Endothelial cell of umbilical vein (primary cell): ENCODE measurements around the gene BUB3. TPM values are rescaled to one million over a fixed set of nuclear protein-coding genes. Genes with fewer than 3 reads are reported as not detected.

Experiments
- BruUV-seq: library from RNA; stranded (reverse); fragments of 400-500 nt; replicated peaks from 2 replicates; lab custom pipeline; 2021; lab: Mats Ljungman, UMichigan
- CTCF ChIA-PET: fragments of 300-600, 350-600 bp; sonication (Branson Sonifier 250); formaldehyde crosslinking; loops from one replicate; lab custom pipeline; 2021; ENCODE audit warnings: antibody characterized with exemption, inconsistent platforms; lab: Charles Lee
- POLR2A ChIA-PET: fragments of 300-600, 350-600 bp; sonication (Branson Sonifier 250); formaldehyde crosslinking; loops from one replicate; lab custom pipeline; 2021; ENCODE audit warnings: antibody characterized with exemption, inconsistent platforms; lab: Charles Lee
- DNase-seq: peaks from one replicate; pipeline ENCODE4 v3.0.0-alpha.2; 2011; ENCODE audit warnings: low read depth, low spot score
- FAIRE-seq: peaks from 2 replicates; lab custom pipeline; 2011; peaks lifted over from hg19 to GRCh38; lab: Jason Lieb, UNC
- H2AFZ ChIP-seq: 2 replicates; pipeline ENCODE4 v1.6.0; 2012; ENCODE audit warnings: low read depth, low read length, control low read depth, inconsistent platforms
- H3K27ac ChIP-seq: 2 replicates; pipeline ENCODE4 v1.5.1; 2011; ENCODE audit warnings: low read depth, mild to moderate bottlenecking, control low read depth, low read length, moderate library complexity; ENCODE audit not compliant: insufficient read depth
- H3K27me3 ChIP-seq, 2 experiments: 2 replicates each; pipeline versions ENCODE4 v1.6.0 to v1.6.1; 2011; ENCODE audit warnings: low read length in 2 of 2, mixed read lengths in 1 of 2; ENCODE audit not compliant: control insufficient read depth in 2 of 2, insufficient read depth in 2 of 2
- H3K36me3 ChIP-seq, 2 experiments: 2 replicates in 1 of 2; 3 replicates in 1 of 2; pipeline ENCODE4 v1.5.1; 2011; ENCODE audit warnings: low read length in 2 of 2, mild to moderate bottlenecking in 1 of 2, moderate library complexity in 1 of 2; ENCODE audit not compliant: control insufficient read depth in 2 of 2, insufficient read depth in 2 of 2; ENCODE audit errors: extremely low read depth in 1 of 2
- H3K4me1 ChIP-seq: 3 replicates; pipeline ENCODE4 v1.5.1; 2011; ENCODE audit warnings: mild to moderate bottlenecking, low read length; ENCODE audit not compliant: control insufficient read depth, insufficient read depth; ENCODE audit errors: extremely low read depth
- H3K4me2 ChIP-seq: 2 replicates; pipeline ENCODE4 v1.6.1; 2011; ENCODE audit warnings: low read length, control low read depth, mixed read lengths; ENCODE audit not compliant: insufficient read depth
- H3K4me3 ChIP-seq, 3 experiments: fragments of 200-600 bp in 1 of 3; sonication (generic), shearing (Covaris generic) in 1 of 3; replicated peaks in 1 of 3; 2 replicates each; pipeline ENCODE4 v1.5.1; 2011 to 2016; ENCODE audit warnings: control low read depth in 3 of 3, low read length in 3 of 3, mild to moderate bottlenecking in 2 of 3, inconsistent platforms in 1 of 3, low read depth in 1 of 3, moderate library complexity in 1 of 3; ENCODE audit not compliant: insufficient read depth in 1 of 3
- H3K79me2 ChIP-seq: 2 replicates; pipeline ENCODE4 v1.6.0; 2012; ENCODE audit warnings: low read length, inconsistent platforms; ENCODE audit not compliant: control insufficient read depth, insufficient read depth
- H3K9ac ChIP-seq: replicated peaks from 2 replicates; pipeline ENCODE3; 2011; ENCODE audit warnings: low read length, control low read depth; ENCODE audit not compliant: insufficient read depth; ENCODE audit errors: extremely low read depth
- H3K9me1 ChIP-seq: replicated peaks from 3 replicates; pipeline ENCODE4 v1.6.0; 2011; ENCODE audit warnings: mild to moderate bottlenecking, low read length; ENCODE audit not compliant: control insufficient read depth, insufficient read depth; ENCODE audit errors: extremely low read depth
- H3K9me3 ChIP-seq: replicated peaks from 2 replicates; pipeline ENCODE4 v1.5.1; 2012; ENCODE audit warnings: low read length, inconsistent platforms; ENCODE audit not compliant: control insufficient read depth, insufficient read depth
- H4K20me1 ChIP-seq: replicated peaks from 2 replicates; pipeline ENCODE3; 2011; ENCODE audit warnings: mild to moderate bottlenecking, low read length; ENCODE audit not compliant: control insufficient read depth, insufficient read depth; ENCODE audit errors: extremely low read depth
- EZH2 ChIP-seq: IDR thresholded peaks from 2 replicates; pipeline ENCODE4 v1.6.1; 2012; ENCODE audit warnings: borderline replicate concordance, low read depth, mild to moderate bottlenecking, moderate library complexity, low read length, inconsistent platforms; ENCODE audit not compliant: severe bottlenecking
- FOS ChIP-seq: IDR thresholded peaks from 2 replicates; pipeline ENCODE4 v1.6.1; 2011; ENCODE audit warnings: mild to moderate bottlenecking, low read length, moderate library complexity, borderline replicate concordance; ENCODE audit not compliant: insufficient read depth
- GATA2 ChIP-seq: IDR thresholded peaks from 2 replicates; pipeline ENCODE4 v1.7.0; 2011; ENCODE audit warnings: low read depth, mild to moderate bottlenecking, moderate library complexity, mixed read lengths, low read length; ENCODE audit not compliant: insufficient read length, insufficient read depth
- dilution Hi-C: fragments of 300-500 bp; cut with MboI; formaldehyde crosslinking; loops from one replicate; pipeline ENCODE4 v1.15.0; 2019; ENCODE audit warnings: low sequenced_read_pairs; ENCODE audit not compliant: extremely low pct_ligation_motif_present
- intact Hi-C: fragments of 100-400 bp; cut with micrococcal nuclease; formaldehyde crosslinking; loops from one replicate; pipeline ENCODE4 v1.10.0; 2022
- polyA plus RNA-seq, 4 experiments: library from polyadenylated mRNA; depleted of rRNA in 3 of 4; stranded (reverse) in 3 of 4; unstranded in 1 of 4; fragments of >200 nt; gene quantifications; 2 replicates each; pipeline versions ENCODE4 v1.2.1 to v1.2.3, GENCODE V29; 2011 to 2012; ENCODE audit warnings: missing spikeins in 1 of 4
- total RNA-seq: library from RNA; stranded (reverse); gene quantifications from 2 replicates; pipeline ENCODE4 v1.2.3, GENCODE V29; 2021

Gene BUB3
- total and polyA plus RNA-seq, 2 donors (not counting 3 experiments of a cell fraction or from before 2014, with no cell fraction given), result 156 to 193 TPM

GRCh38 chr10:123146894-123147634, 7.1 kb upstream of the BUB3 start:
- dilution Hi-C loops, result no loop called here
- ChIA-PET POLR2A (no interaction called here), CTCF (no interaction called here)
- Histone ChIP-seq H3K4me2 (no peak overlapping the region), H3K4me1 (peaks cover 8% of the 10 kb centered on the region), H4K20me1 (no peaks in the 10 kb centered on the region), H3K4me3 (no peak overlapping the region), H3K9me1 (no peaks in the 10 kb centered on the region), H3K27ac (no peak overlapping the region), H3K36me3 (no peaks in the 10 kb centered on the region), H3K9me3 (no peaks in the 10 kb centered on the region), H3K9ac (no peak overlapping the region), H3K79me2 (no peaks in the 10 kb centered on the region), H3K27me3 (peaks cover 90 to 99% of the 10 kb centered on the region in 2 experiments), H2AFZ (no peak overlapping the region)
- intact Hi-C loops, result no loop called here
- TF ChIP-seq GATA2 (no peak), EZH2 (peak; percentile 92)
- BruUV-seq, result no TSS peak
- FAIRE-seq, result no peak
- no peak for DNase-seq

GRCh38 chr10:123147635-123148413, 6.4 kb upstream of the BUB3 start, which contains the start of gene HMX2:
Gene HMX2 (plus strand): TSS chr10:123148136. CDS start chr10:123148379, 243 bp downstream.
- no peaks in the 10 kb centered on the region for H3K9me1 ChIP-seq
- H3K36me3 ChIP-seq, result no peaks in the 10 kb centered on the region
- ChIA-PET POLR2A (no interaction called here), CTCF (no interaction called here)
- H3K79me2 ChIP-seq, result no peaks in the 10 kb centered on the region
- H3K4me3 ChIP-seq, result no peak within 1 kb of the TSS
- no peak within 1 kb of the TSS for H3K9ac ChIP-seq
- intact Hi-C loops (loop anchor here (1.0 kb wide), 1 partner anchor 9 kb away; no protein-coding TSS in a partner anchor), dilution Hi-C loops (no loop called here)
- peaks cover 8% of the 10 kb centered on the region for H3K4me1 ChIP-seq
- DNase-seq, result no peak
- no peak within 1 kb of the TSS for H3K27ac ChIP-seq
- TF ChIP-seq EZH2 (peak; percentile 16), FOS (no peak)
- H2AFZ ChIP-seq, result no peak within 1 kb of the TSS
- BruUV-seq, result no TSS peak
- peaks cover 90 to 99% of the 10 kb centered on the region in 2 experiments for H3K27me3 ChIP-seq
- H4K20me1 ChIP-seq, result no peaks in the 10 kb centered on the region
- H3K9me3 ChIP-seq, result no peaks in the 10 kb centered on the region
- H3K4me2 ChIP-seq, result no peak within 1 kb of the TSS
- no peak for FAIRE-seq
